Renal pelvis (tissue), 12 donors: ENCODE data around the gene UBE2J1. TPM values are rescaled to one million over a fixed set of nuclear protein-coding genes. Genes with fewer than 3 reads are reported as not detected.
A peak's percentile ranks its signal among the peaks of the same experiment; 100 is the strongest.
"Not testable (repeated sequence)": the region's sequence is repeated elsewhere in the genome, so short reads cannot be mapped to it uniquely, and the experiment has no call there.

Source experiments
- DNase-seq: peaks from one replicate; pipeline ENCODE4 v3.0.0-alpha.2; 2013
- long read RNA-seq, 16 experiments: transcript quantifications; one replicate each; lab custom pipeline, GENCODE V29; 2026
- polyA plus RNA-seq, 3 donors: library from polyadenylated mRNA; unstranded; fragments of 120-200 nt; gene quantifications; one replicate each; pipeline ENCODE4 v1.2.1, GENCODE V29; 2013; ENCODE audit not compliant: insufficient read length in 3 of 3

UBE2J1 gene, protein sequence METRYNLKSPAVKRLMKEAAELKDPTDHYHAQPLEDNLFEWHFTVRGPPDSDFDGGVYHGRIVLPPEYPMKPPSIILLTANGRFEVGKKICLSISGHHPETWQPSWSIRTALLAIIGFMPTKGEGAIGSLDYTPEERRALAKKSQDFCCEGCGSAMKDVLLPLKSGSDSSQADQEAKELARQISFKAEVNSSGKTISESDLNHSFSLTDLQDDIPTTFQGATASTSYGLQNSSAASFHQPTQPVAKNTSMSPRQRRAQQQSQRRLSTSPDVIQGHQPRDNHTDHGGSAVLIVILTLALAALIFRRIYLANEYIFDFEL
- 10 to 100 TPM; 49.5 to 52.1 (median 50.0) TPM for polyA plus RNA-seq
- long read RNA-seq, donor 1, full-length matches to known transcripts, result 21 of 21 reads
- long read RNA-seq, donor 1, partial matches to known transcripts, result 0 of 21 reads
- long read RNA-seq, donor 1, other reads (novel, unspliced or antisense), result 0 of 21 reads
- long read RNA-seq, donor 2, full-length matches to known transcripts, result 35 of 35 reads
- long read RNA-seq, donor 2, partial matches to known transcripts, result 0 of 35 reads
- long read RNA-seq, donor 2, other reads (novel, unspliced or antisense), result 0 of 35 reads
- long read RNA-seq, donor 3, full-length matches to known transcripts, result 27 of 27 reads
- long read RNA-seq, donor 3, partial matches to known transcripts, result 0 of 27 reads
- long read RNA-seq, donor 3, other reads (novel, unspliced or antisense), result 0 of 27 reads
- long read RNA-seq, donor 4, full-length matches to known transcripts, result 30 of 30 reads
- long read RNA-seq, donor 4, partial matches to known transcripts, result 0 of 30 reads
- long read RNA-seq, donor 4, other reads (novel, unspliced or antisense), result 0 of 30 reads
- long read RNA-seq, donor 5, full-length matches to known transcripts, result 15 of 15 reads
- long read RNA-seq, donor 5, partial matches to known transcripts, result 0 of 15 reads
- long read RNA-seq, donor 5, other reads (novel, unspliced or antisense), result 0 of 15 reads
- long read RNA-seq, donor 6, full-length matches to known transcripts, result 19 of 19 reads
- long read RNA-seq, donor 6, partial matches to known transcripts, result 0 of 19 reads
- long read RNA-seq, donor 6, other reads (novel, unspliced or antisense), result 0 of 19 reads
- long read RNA-seq, donor 7, full-length matches to known transcripts, result 25 of 25 reads
- long read RNA-seq, donor 7, partial matches to known transcripts, result 0 of 25 reads
- long read RNA-seq, donor 7, other reads (novel, unspliced or antisense), result 0 of 25 reads
- long read RNA-seq, donor 8, full-length matches to known transcripts, result 15 of 15 reads
- long read RNA-seq, donor 8, partial matches to known transcripts, result 0 of 15 reads
- long read RNA-seq, donor 8, other reads (novel, unspliced or antisense), result 0 of 15 reads
- long read RNA-seq, donor 9, full-length matches to known transcripts, result 37 of 37 reads
- long read RNA-seq, donor 9, partial matches to known transcripts, result 0 of 37 reads
- long read RNA-seq, donor 9, other reads (novel, unspliced or antisense), result 0 of 37 reads
- long read RNA-seq, donor 10, full-length matches to known transcripts, result 23 of 23 reads
- long read RNA-seq, donor 10, partial matches to known transcripts, result 0 of 23 reads
- long read RNA-seq, donor 10, other reads (novel, unspliced or antisense), result 0 of 23 reads
- long read RNA-seq, donor 11, full-length matches to known transcripts, result 23 of 34 reads
- long read RNA-seq, donor 11, partial matches to known transcripts, result 11 of 34 reads
- long read RNA-seq, donor 11, other reads (novel, unspliced or antisense), result 0 of 34 reads
- long read RNA-seq, donor 12, full-length matches to known transcripts, result 27 of 27 reads
- long read RNA-seq, donor 12, partial matches to known transcripts, result 0 of 27 reads
- long read RNA-seq, donor 12, other reads (novel, unspliced or antisense), result 0 of 27 reads
- long read RNA-seq, donor 13, full-length matches to known transcripts, result 15 of 15 reads
- long read RNA-seq, donor 13, partial matches to known transcripts, result 0 of 15 reads
- long read RNA-seq, donor 13, other reads (novel, unspliced or antisense), result 0 of 15 reads
- long read RNA-seq, donor 14, full-length matches to known transcripts, result 31 of 31 reads
- long read RNA-seq, donor 14, partial matches to known transcripts, result 0 of 31 reads
- long read RNA-seq, donor 14, other reads (novel, unspliced or antisense), result 0 of 31 reads
- long read RNA-seq, donor 15, full-length matches to known transcripts, result 24 of 45 reads
- long read RNA-seq, donor 15, partial matches to known transcripts, result 21 of 45 reads
- long read RNA-seq, donor 15, other reads (novel, unspliced or antisense), result 0 of 45 reads
- long read RNA-seq, donor 16, full-length matches to known transcripts, result 27 of 27 reads
- long read RNA-seq, donor 16, partial matches to known transcripts, result 0 of 27 reads
- long read RNA-seq, donor 16, other reads (novel, unspliced or antisense), result 0 of 27 reads

DNA sequence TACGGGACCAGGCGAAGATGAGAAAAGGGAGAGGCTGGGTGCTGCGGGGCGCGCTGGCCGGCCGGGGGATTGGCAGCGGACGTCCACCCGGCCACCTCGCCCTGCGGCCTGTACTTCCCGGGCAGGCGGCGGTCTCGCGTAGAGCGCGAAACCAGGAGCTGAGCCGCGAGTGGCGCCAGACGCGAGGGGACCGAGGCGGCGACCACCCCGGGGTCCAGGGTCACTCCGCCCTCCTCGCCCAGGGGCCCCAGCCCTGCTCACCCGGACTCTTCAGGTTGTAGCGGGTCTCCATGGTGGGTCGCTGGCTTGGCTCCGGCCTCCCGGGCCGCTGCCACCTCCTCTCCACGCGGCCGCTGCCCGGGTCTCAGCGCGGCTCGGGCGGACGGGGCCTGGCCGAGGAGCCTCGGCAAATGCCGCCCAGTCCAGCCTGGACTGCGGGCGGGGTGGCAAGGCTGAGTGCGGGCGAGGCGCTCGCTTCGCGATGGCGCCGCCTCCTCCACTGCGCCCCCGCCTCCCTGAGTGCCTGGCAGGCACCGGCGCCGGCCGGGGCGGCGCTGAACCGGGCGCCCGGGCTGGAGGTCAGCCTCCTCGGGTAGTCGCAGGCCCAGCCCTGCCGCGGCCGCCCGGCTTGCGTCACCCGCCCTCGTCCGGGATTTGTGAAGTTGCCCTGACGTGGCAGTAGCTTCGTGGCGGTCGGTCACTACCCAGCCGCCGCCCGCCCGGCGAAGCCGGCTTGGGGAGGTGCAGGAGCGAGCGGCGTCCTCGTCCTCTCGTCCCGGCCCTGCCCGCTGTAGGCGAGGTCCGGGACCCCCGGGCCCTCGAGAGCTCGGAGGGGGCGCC lies at the start of gene UBE2J1:
Gene UBE2J1, minus strand, starts transcription at position 445 of the 840 bp plus-strand sequence. Its CDS starts 153 bp downstream, at position 292.
- DNase-seq, result peak; percentile 84

DNA sequence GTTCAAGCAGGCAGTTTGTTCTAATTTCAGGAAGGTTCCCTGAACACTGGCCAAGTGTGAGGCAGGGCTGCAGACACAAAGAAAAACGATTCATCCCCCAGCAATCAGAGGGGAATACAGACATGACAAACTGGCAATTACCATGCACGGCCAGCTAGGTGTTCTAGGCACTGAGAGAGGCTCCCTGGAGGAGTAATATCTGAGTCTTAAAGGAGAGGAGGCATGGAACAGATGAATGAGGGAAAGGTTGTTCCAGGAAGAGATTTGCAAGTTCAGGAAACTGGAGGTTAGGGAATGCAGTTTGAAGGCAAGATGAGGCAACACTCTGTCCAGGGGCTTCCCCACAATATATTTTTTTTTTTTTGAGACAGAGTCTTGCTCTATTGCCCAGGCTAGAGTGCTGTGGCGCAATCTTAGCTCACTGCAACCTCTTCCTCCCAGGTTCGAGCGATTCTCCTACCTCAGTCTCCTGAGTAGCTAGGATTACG lies 48.4 kb upstream of the UBE2J1 start:
- DNase-seq, result no peak

DNA sequence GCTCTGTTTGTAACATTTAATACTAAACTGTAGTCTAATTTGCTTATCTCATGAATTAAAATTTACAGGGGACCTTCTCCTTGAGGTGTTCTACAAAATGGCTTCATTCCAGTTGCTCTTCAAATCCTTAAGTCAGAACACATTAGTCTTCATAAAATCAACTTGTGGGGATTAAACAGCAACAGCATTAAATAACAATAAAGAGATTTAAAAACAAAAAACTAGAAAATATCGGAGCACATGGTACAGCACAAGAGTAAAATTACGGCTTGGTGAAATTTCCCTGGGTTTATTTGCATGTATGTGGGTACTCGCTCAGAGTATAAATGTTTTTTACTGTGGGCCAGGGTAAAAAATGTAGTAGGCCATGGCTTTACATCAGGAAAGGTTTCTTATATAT lies 47.5 kb upstream of the UBE2J1 start:
- no peak for DNase-seq

DNA sequence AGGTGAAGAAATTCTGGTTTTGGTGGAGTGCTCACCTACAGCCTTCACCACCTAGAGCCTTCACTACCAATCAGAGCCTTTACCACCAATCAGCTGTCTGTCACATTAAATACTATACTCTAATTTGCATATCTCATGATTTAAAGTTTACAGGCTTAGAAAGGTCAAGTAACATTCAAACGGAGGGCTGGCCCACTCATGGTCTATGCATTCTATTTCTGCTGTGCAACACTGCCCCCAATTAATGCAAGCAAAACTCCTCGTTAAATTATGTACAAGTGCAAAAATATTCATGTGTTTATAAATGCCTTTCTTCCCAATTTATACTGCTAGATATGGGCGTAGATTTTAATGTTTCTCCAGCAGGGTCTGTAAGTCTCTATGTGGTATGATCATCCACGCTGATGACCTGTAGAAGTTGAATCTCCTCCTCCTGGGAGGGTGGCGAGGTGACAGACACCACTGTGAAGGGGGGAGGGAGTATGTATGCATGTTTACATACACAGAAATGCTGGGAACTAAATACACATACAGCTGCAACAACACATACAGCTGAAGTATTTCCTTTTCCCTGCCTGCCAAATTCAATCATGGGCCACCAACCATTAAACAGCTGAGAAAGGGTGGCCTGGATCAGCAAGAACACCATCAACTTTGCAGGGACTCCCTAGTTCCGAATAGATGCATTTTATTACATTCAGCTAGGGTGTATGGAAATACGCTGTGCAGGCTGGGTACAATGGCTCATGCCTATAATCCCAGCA lies 46.4 kb upstream of the UBE2J1 start:
- DNase-seq, result peak; percentile 24

DNA sequence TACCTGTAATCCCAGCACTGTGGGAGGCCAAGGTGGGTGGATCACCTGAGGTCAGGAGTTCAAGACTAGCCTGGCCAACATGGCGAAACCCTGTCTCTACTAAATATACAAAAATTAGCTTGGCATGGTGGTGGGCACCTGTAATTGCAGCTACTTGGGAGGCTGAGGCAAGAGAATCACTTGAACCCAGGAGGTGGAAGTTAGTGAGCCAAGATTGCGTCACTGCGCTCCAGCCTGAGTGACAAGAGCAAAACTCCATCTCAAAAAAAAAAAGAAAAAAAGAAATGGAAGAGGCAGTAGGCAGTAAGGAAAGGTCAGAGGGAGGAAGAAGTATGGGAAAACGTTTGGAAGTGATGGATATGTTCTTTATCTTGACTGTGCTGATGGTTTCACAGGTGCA lies 45.4 kb upstream of the UBE2J1 start:
- DNase-seq, result not testable (repeated sequence)

DNA sequence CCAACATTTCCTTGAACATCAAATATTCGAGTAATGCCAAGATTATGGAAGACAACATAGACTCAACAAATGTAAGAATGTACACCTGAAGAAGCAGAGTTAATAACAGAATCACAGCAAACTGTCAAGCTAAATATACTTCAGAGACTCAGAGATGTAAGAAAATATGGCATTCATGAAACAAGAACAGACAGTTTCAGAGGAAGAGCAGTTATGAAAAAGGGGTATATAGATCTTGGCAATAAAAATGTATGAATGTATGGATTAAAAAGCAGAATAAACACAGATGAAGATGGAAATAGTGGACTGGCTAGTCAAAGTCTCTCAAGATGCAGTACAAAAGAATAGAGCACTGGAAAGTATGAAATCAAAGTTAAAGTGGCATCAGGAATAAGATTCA lies 41.1 kb upstream of the UBE2J1 start:
- no peak for DNase-seq

DNA sequence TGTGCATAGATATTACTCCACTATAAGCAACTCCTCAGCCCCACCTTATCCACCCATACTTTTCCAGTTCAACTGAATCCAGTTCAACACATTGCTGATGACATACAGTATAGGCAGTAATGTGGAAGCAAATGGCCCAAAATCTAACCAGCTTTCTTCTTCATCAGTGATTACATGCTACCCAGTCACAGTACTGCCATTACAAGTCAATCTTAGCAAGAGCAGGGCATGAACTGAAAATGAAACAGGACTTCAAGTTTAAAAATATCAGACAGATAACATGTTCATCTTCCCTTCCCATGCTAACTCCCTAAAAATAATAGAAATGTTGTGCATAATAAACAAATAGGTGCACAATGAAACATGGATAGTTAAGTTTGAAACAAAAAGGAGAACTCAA lies 40.3 kb upstream of the UBE2J1 start:
- no peak for DNase-seq

DNA sequence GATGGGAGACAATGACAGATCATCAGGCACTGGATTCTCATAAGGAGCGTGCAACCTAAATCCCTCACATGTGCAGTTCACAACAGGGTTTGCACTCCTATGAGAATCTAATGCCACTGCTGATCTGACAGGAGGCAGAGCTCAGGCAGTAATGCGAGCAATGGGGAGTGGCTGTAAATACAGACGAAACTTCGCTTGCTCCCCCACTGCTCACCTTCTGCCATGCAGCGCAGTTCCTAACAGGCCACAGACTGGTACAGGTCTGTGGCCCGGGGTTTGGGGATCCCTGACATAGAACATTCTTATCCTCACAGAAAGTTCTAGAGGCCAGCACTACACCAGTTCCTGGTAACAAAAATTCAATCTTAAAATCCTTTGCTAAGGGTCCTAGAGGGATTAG lies 36.3 kb upstream of the UBE2J1 start:
- DNase-seq, result no peak

DNA sequence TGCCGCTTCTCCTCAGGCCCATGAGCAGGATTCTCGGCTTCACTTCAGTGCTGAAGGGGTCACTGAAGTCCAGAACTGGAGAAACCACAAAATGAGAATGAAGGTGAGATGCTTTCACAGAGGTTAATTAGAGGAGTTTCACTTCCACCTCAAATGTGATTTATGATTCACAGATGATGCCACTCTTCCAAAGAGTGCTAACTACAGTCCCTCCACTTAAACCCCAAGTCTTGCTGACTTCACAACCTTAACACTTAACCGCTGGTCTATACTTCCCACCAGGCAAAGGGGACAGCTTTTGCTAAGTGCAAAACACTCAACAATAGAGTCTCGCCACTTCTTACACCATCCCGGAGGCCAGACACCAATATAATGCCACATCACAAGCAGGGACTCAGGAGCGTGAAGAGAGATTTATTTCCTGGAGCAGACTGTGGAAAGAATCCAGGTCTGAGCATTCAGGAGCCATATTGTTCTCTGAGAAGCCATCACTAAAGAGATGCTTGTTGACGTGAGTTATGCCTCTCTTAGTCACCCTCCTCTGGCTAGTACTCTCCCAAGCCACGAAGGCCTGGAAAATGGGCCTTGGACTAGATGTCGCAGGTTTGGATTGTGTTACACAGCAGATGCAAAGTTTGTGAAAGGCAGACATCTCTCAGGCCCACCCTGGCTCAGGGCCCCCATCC lies 35.1 kb upstream of the UBE2J1 start:
- no peak for DNase-seq

DNA sequence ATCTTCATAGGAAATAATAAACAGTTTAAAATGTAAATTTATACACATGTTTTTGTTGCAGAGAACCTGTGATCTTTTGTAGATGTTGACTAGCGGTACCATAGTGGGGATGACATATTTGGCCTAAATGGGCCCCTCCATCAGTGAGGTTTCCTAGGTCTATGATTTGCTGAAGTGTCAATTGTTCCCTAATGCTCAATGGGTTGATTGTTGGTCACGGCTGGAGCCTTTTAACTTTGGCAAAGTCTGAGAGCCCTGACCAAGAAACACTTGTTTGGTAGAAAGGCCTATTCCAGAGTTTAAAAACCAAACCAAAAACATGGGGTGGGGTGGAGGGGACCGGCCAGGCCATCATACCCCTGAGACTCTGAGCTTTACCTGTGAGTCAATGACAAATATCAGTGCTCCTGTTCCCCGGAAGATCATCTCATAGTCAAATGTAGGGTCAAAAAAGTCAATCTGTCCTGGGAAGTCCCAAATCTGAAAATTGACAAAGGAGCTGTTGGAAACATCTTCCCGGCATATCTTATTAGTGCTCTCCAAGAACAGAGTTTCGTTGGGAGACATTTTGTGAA lies 34.5 kb upstream of the UBE2J1 start:
- no peak for DNase-seq

DNA sequence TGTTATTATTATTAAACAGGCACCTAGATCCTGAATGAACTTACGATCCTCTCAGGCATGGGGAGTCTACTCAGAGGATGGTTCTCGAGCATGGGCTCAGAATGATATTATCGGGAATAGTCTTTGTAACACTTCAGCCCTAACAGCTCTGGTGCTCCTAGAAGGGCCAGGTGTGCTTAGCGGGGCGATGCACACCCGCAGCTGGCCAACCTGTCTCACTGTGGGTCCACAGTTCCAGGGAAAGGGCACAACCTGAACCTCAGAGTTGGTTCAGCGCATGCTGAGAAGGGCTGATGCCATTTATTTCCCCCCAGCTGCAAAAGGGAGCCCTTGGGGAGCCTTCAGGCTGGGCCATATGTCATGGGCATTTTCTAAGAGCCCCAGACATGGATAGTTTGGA lies 33.3 kb upstream of the UBE2J1 start:
- DNase-seq, result no peak

DNA sequence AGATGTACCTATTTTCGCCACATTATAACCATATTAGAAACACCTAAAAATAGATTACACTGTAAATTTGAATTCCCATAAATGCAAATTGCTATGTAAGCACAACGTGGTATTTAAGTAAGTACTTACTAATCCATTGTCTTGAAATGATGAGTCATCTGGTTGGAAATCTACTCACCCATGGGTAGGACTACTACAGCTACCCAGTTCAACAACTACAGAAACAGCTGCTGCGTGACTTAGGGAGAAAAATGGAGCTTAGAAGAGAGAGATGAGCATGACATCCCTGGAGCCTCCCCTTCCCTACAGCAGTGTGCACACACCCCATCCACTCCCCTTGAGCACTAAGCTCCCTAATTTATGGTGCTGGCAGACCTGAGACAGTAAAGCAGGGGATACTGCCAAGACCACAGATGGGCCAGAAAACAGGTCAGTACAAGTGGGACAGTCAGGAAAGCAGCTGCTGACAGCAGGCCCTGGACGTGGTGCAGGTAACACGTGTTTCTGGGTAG lies 32.7 kb upstream of the UBE2J1 start:
- DNase-seq, result no peak

DNA sequence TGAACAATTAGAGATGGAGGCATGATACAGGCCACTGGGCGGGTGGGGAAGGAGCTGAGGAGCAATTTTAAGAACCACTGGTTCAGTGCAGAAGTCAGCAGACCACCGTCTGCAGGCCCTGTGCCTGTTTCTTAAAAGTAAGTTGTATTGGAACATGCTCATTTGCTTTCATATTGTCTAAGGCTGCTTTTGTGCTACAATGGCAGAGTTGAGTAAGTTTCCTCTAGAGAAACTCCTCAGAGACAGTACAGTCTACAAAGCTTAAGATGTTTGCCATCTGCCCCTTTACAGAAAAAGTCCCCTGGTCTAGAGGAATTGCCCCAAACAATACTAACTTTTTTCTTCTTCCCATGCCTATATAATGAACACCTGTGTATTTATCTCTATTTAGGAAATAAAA lies 28.5 kb upstream of the UBE2J1 start:
- no peak for DNase-seq

DNA sequence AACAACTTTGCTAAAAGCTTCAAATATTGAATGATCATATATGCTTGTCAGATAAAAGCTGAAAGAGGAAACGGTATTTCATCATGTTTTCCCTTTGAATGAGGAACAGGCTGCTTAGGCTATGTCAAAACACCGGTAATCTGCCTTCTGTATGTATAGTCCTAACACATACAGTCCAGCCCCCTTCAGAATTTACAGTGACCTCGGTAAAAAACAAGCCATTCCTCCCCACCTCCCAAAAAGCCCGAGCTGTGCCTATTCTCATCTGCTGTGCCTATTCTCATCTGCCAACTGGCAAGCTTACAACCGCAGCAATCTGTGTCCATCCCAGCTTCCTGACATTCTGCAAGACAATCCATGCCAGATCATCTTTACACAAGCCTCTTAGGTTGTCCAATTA lies 26.8 kb upstream of the UBE2J1 start:
- DNase-seq, result no peak

DNA sequence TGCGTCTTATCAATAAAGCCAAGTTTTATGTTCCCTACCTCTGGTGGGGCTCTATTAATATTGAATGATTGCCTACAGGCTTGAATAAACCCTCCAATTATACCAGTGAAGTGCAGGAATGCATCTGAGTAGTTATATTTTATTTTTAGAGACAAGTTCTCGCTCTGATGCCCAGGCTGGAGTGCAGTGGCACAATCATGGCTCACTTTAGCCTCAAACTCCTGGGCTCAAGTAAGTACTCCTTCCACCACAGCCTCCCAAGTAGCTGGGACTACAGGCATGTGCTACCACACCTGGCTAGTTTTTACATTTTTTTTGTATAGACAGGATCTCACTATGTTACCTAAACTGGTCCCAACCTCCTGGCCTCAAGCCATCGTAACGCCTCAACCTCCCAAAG lies 26.1 kb upstream of the UBE2J1 start:
- DNase-seq, result no peak
